ENCODE data around the gene FMNL2.

FMNL2 gene

GRCh38 chr2:152560166-152560565, 225.2 kb downstream of the FMNL2 start:
- Histone ChIP-seq H3K9ac (ENCODE audit: low read depth, low read length) (no peak overlapping the region), H3K36me3 (ENCODE audit: insufficient read depth, low read length) (no peaks in the 10 kb centered on the region), H3K79me2 (ENCODE audit: insufficient read depth, low read length) (no peaks in the 10 kb centered on the region), H4K20me1 (ENCODE audit: insufficient read depth, low read length) (no peaks in the 10 kb centered on the region), H2AFZ (ENCODE audit: low read depth, low read length) (no peak overlapping the region), H3K4me3 (ENCODE audit: low read depth in 1 of 2, low read length in 2 of 2) (no peak overlapping the region), H3K4me1 (ENCODE audit: insufficient read depth, low read length) (no peaks in the 10 kb centered on the region), H3K27me3 (ENCODE audit: insufficient read depth, low read length, poor library complexity) (peaks cover 14% of the 10 kb centered on the region), H3K27ac (ENCODE audit: low read length) (no peak overlapping the region), H3K4me2 (ENCODE audit: insufficient read depth, low read length) (no peak overlapping the region), H3K9me3 (ENCODE audit: insufficient read depth, low read length, severe bottlenecking) (no peaks in the 10 kb centered on the region)
- ATAC-seq (ENCODE audit: insufficient read depth, low read depth) (no peak), DNase-seq (no peak)
- TF ChIP-seq EZH2 (IDR thresholded peaks at IDR 0.05; ENCODE audit: borderline replicate concordance, low read depth, low read length, severe bottlenecking) (no peak), CTCF (IDR thresholded peaks at IDR 0.05; ENCODE audit: borderline replicate concordance, extremely low read depth, low read length, poor library complexity, severe bottlenecking) (no peak)

GRCh38 chr2:152560873-152561595, 226.1 kb downstream of the FMNL2 start:
- Histone ChIP-seq H3K27ac (ENCODE audit: low read length) (no peak overlapping the region), H3K4me3 (ENCODE audit: low read depth in 1 of 2, low read length in 2 of 2) (no peak overlapping the region), H3K9me3 (ENCODE audit: insufficient read depth, low read length, severe bottlenecking) (no peaks in the 10 kb centered on the region), H3K79me2 (ENCODE audit: insufficient read depth, low read length) (no peaks in the 10 kb centered on the region), H3K27me3 (ENCODE audit: insufficient read depth, low read length, poor library complexity) (peaks cover 10% of the 10 kb centered on the region), H3K9ac (ENCODE audit: low read depth, low read length) (no peak overlapping the region), H3K36me3 (ENCODE audit: insufficient read depth, low read length) (no peaks in the 10 kb centered on the region), H2AFZ (ENCODE audit: low read depth, low read length) (no peak overlapping the region), H3K4me1 (ENCODE audit: insufficient read depth, low read length) (no peaks in the 10 kb centered on the region), H4K20me1 (ENCODE audit: insufficient read depth, low read length) (no peaks in the 10 kb centered on the region), H3K4me2 (ENCODE audit: insufficient read depth, low read length) (no peak overlapping the region)
- ATAC-seq (ENCODE audit: insufficient read depth, low read depth) (no peak), DNase-seq (no peak)
- TF ChIP-seq CTCF (IDR thresholded peaks at IDR 0.05; ENCODE audit: borderline replicate concordance, extremely low read depth, low read length, poor library complexity, severe bottlenecking), result no peak
- TF ChIP-seq EZH2 (IDR thresholded peaks at IDR 0.05; ENCODE audit: borderline replicate concordance, low read depth, low read length, severe bottlenecking), result no peak

- no peak for TF ChIP-seq CTCF (IDR thresholded peaks at IDR 0.05; ENCODE audit: borderline replicate concordance, extremely low read depth, low read length, poor library complexity, severe bottlenecking)
- no peak for TF ChIP-seq EZH2 (IDR thresholded peaks at IDR 0.05; ENCODE audit: borderline replicate concordance, low read depth, low read length, severe bottlenecking)
- Histone ChIP-seq H3K27me3 (ENCODE audit: insufficient read depth, low read length, poor library complexity) (peaks cover 8% of the 10 kb centered on the region), H3K9ac (ENCODE audit: low read depth, low read length) (no peak overlapping the region), H3K27ac (ENCODE audit: low read length) (no peak overlapping the region), H3K36me3 (ENCODE audit: insufficient read depth, low read length) (no peaks in the 10 kb centered on the region), H3K4me2 (ENCODE audit: insufficient read depth, low read length) (no peak overlapping the region), H4K20me1 (ENCODE audit: insufficient read depth, low read length) (no peaks in the 10 kb centered on the region), H3K4me3 (ENCODE audit: low read depth in 1 of 2, low read length in 2 of 2) (no peak overlapping the region), H3K9me3 (ENCODE audit: insufficient read depth, low read length, severe bottlenecking) (no peaks in the 10 kb centered on the region), H3K79me2 (ENCODE audit: insufficient read depth, low read length) (no peaks in the 10 kb centered on the region), H2AFZ (ENCODE audit: low read depth, low read length) (no peak overlapping the region), H3K4me1 (ENCODE audit: insufficient read depth, low read length) (no peaks in the 10 kb centered on the region)
- ATAC-seq (ENCODE audit: insufficient read depth, low read depth), result no peak
- DNase-seq, result no peak
These were observed 227.4 kb downstream of the FMNL2 start for GRCh38 chr2:152562198-152562884.
